HepG2 (cell line): ENCODE measurements around the gene CACNA1C. TPM values are rescaled to one million over a fixed set of nuclear protein-coding genes. Genes with fewer than 3 reads are reported as not detected.

Experiments used
- ATAC-seq: fragments of 200-7000 bp; cut with Tn5 transposase; 3 replicates; pipeline ENCODE4 v1.9.1; 2020; ENCODE audit warnings: mild to moderate bottlenecking, moderate library complexity
- BruUV-seq: library from RNA; stranded (reverse); fragments of 400-500 nt; replicated peaks from 2 replicates; lab custom pipeline; 2021; lab: Mats Ljungman, UMichigan
- CTCF ChIA-PET: fragments of 300-600 bp; formaldehyde crosslinking; extraction: SDS; loops from one replicate; lab custom pipeline; 2021; ENCODE audit warnings: low total read pairs, inconsistent platforms, low intra/inter-chr PET ratio; lab: Yijun Ruan, JAX
- POLR2A ChIA-PET: fragments of 350-600 bp; sonication (Branson Sonifier 250); formaldehyde crosslinking; loops from one replicate; lab custom pipeline; 2020; ENCODE audit warnings: antibody characterized with exemption, inconsistent platforms; lab: Yijun Ruan, JAX
- DNase-seq: peaks from one replicate; pipeline ENCODE4 v3.0.0-alpha.2; 2015; ENCODE audit warnings: low spot score
- FAIRE-seq: peaks from 3 replicates; lab custom pipeline; 2011; peaks lifted over from hg19 to GRCh38; lab: Jason Lieb, UNC
- H2AFZ ChIP-seq: one replicate; pipeline ENCODE4 v1.6.1; 2011; ENCODE audit warnings: low read length, inconsistent platforms
- H3K27ac ChIP-seq: fragments of 300-600 bp; 3 replicates; pipeline ENCODE4 v1.8.0; 2011; ENCODE audit warnings: mixed run types, mild to moderate bottlenecking, mixed read lengths, low read length, inconsistent platforms; ENCODE audit not compliant: insufficient read depth; ENCODE audit errors: extremely low read length
- H3K27me3 ChIP-seq, 2 experiments: fragments of 200-600 bp in 1 of 2; 2 replicates in 1 of 2; 3 replicates in 1 of 2; pipeline versions ENCODE4 v1.6.0 to v1.8.0; 2011; ENCODE audit warnings: low read length in 2 of 2, mild to moderate bottlenecking in 2 of 2, moderate library complexity in 2 of 2, inconsistent platforms in 1 of 2; ENCODE audit not compliant: insufficient read depth in 2 of 2, control insufficient read depth in 1 of 2
- H3K36me3 ChIP-seq, 2 experiments: fragments of 200-600 bp in 1 of 2; replicated peaks in 1 of 2; 2 replicates in 1 of 2; 3 replicates in 1 of 2; pipeline versions ENCODE4 v1.5.1 to v1.8.0; 2011; ENCODE audit warnings: low read length in 2 of 2, inconsistent platforms in 1 of 2; ENCODE audit not compliant: insufficient read depth in 2 of 2, control insufficient read depth in 1 of 2
- H3K4me1 ChIP-seq: 2 replicates; pipeline ENCODE4 v1.5.1; 2012; ENCODE audit warnings: low read length, inconsistent platforms; ENCODE audit not compliant: insufficient read depth
- H3K4me2 ChIP-seq: 2 replicates; pipeline ENCODE4 v1.6.0; 2011; ENCODE audit warnings: low read depth, low read length, inconsistent platforms
- H3K4me3 ChIP-seq, 3 experiments: fragments of 200-600 bp in 1 of 3; sonication (generic), shearing (Covaris generic) in 1 of 3; replicated peaks in 1 of 3; 2 replicates each; pipeline ENCODE4 v1.5.1; 2011 to 2016; ENCODE audit warnings: low read length in 3 of 3, inconsistent platforms in 2 of 3, low read depth in 2 of 3, mild to moderate bottlenecking in 2 of 3, control low read depth in 1 of 3, mixed read lengths in 1 of 3; ENCODE audit not compliant: insufficient read depth in 1 of 3
- H3K79me2 ChIP-seq: one replicate; pipeline ENCODE4 v1.6.1; 2011; ENCODE audit warnings: low read length, inconsistent platforms; ENCODE audit not compliant: insufficient read depth
- H3K9ac ChIP-seq: 2 replicates; pipeline ENCODE4 v1.6.0; 2011; ENCODE audit warnings: mild to moderate bottlenecking, low read depth, low read length, inconsistent platforms; ENCODE audit not compliant: insufficient read depth
- H3K9me3 ChIP-seq: 2 replicates; pipeline ENCODE4 v1.5.1; 2012; ENCODE audit warnings: mild to moderate bottlenecking, low read length
- H4K20me1 ChIP-seq: 2 replicates; pipeline ENCODE4 v1.6.0; 2011; ENCODE audit warnings: inconsistent platforms, mild to moderate bottlenecking, low read length, moderate library complexity; ENCODE audit not compliant: insufficient read depth
- CEBPZ ChIP-seq: IDR thresholded peaks from 2 replicates; pipeline ENCODE4 v1.6.1; 2012; ENCODE audit warnings: low read length, improper control_type of control experiment
- CENPBD1 ChIP-seq: sonication (generic); formaldehyde crosslinking; IDR thresholded peaks from 2 replicates; pipeline ENCODE4 v1.8.0; 2022; ENCODE audit warnings: missing genetic modification reagents, low read depth, mild to moderate bottlenecking, borderline replicate concordance
- ISL2 ChIP-seq: sonication (generic); formaldehyde crosslinking; IDR thresholded peaks from 2 replicates; pipeline ENCODE4 v1.5.0; 2020; ENCODE audit warnings: missing genetic modification reagents
- SRSF4 ChIP-seq: fragments of 200-400 bp; formaldehyde crosslinking; IDR thresholded peaks from one replicate; pipeline ENCODE4 v1.6.1; 2018; ENCODE audit warnings: mild to moderate bottlenecking, low read depth, low read length, moderate library complexity; ENCODE audit not compliant: poor library complexity, severe bottlenecking
- ZKSCAN5 ChIP-seq: sonication (generic); formaldehyde crosslinking; IDR thresholded peaks from 2 replicates; pipeline ENCODE4 v1.5.1; 2020; ENCODE audit warnings: mild to moderate bottlenecking, missing genetic modification reagents
- ZNF256 ChIP-seq: sonication (generic); formaldehyde crosslinking; conservative IDR thresholded peaks from 2 replicates; pipeline ENCODE4 v1.4.0; 2020; ENCODE audit warnings: missing genetic modification reagents
- ZNF317 ChIP-seq: sonication (generic); formaldehyde crosslinking; IDR thresholded peaks from 2 replicates; pipeline ENCODE4 v1.5.0; 2020; ENCODE audit warnings: mild to moderate bottlenecking, missing genetic modification reagents
- WGBS: methylation state at CpG from one replicate; pipeline ENCODE4 v1.1.6; 2017; ENCODE audit warnings: low lambda C conversion rate; 5-methylcytosine and 5-hydroxymethylcytosine counted together
- in situ Hi-C: cut with HindIII; loops from 2 replicates; pipeline ENCODE4 v1.10.0; 2017; ENCODE audit warnings: low pct_unique_long_range_greater_than_20kb; ENCODE audit not compliant: extremely low pct_ligation_motif_present
- intact Hi-C: fragments of 100-400 bp; cut with micrococcal nuclease; formaldehyde crosslinking; loops from one replicate; pipeline ENCODE4 v1.10.0; 2022; ENCODE audit not compliant: unreplicated experiment
- polyA plus RNA-seq, 8 experiments: library from polyadenylated mRNA; depleted of rRNA in 3 of 8; stranded (reverse) in 7 of 8; unstranded in 1 of 8; fragments of >200 nt; fragmentation: Illumina TruSeq in 4 of 8; extraction: Trizol in 4 of 8; gene quantifications; 2 replicates each; pipeline versions ENCODE4 v1.2.1 to v1.2.3, GENCODE V29; 2011 to 2016; ENCODE audit warnings: low read depth in 4 of 8, missing spikeins in 1 of 8, mixed read lengths in 1 of 8; ENCODE audit not compliant: insufficient read depth in 1 of 8
- total RNA-seq, 5 experiments: library from RNA; depleted of rRNA; stranded (reverse); fragments of >200 nt; fragmentation: Illumina TruSeq; extraction: Trizol; gene quantifications; 2 replicates each; pipeline ENCODE4 v1.2.3, GENCODE V29; 2016; ENCODE audit warnings: low read depth in 1 of 5

CACNA1C gene
- total and polyA plus RNA-seq, 2 of the 13 experiments (the other 11 are each of a cell fraction or from before 2014, with no cell fraction given), result not detected

- TF ChIP-seq CENPBD1, result no peak
- TF ChIP-seq SRSF4, result no peak
- TF ChIP-seq ZNF317 (CRISPR knock-in tag), result no peak
- TF ChIP-seq ZKSCAN5 (CRISPR knock-in tag), result no peak
- no peak for TF ChIP-seq ZNF256 (CRISPR knock-in tag)
- TF ChIP-seq ISL2 (CRISPR knock-in tag), result no peak
- no peak for TF ChIP-seq CEBPZ
- TF ChIP-seq, all 625 proteins: peak for 0
- Histone ChIP-seq H3K9ac (no peak overlapping the region), H3K79me2 (no peaks in the 10 kb centered on the region), H3K27ac (no peak overlapping the region), H4K20me1 (no peaks in the 10 kb centered on the region), H2AFZ (no peak overlapping the region), H3K36me3 (no peaks in the 10 kb centered on the region), H3K4me3 (no peak overlapping the region), H3K4me1 (no peaks in the 10 kb centered on the region), H3K27me3 (peaks cover 0 to 6% of the 10 kb centered on the region in 2 experiments; a peak in 4 of 5 replicates), H3K9me3 (no peaks in the 10 kb centered on the region), H3K4me2 (no peak overlapping the region)
- CTCF ChIA-PET, result no interaction called here
- in situ Hi-C loops, result no loop called here
- no TSS peak for BruUV-seq
- no peak for ATAC-seq
- no peak for FAIRE-seq
- POLR2A ChIA-PET, result no interaction called here
- intact Hi-C loops, result no loop called here
- DNase-seq, result no peak
- 11% methylated on average over 6 of the region's 14 CpGs for WGBS
Measured at GRCh38 chr12:2113119-2113912, 60.5 kb downstream of the CACNA1C start.
